Measurements from ENCODE around the gene WNK1. TPM values are rescaled to one million over a fixed set of nuclear protein-coding genes. Genes with fewer than 3 reads are reported as not detected.
"Not testable (repeated sequence)": the region's sequence is repeated elsewhere in the genome, so short reads cannot be mapped to it uniquely, and the experiment has no call there.

The WNK1 gene
- total RNA-seq, 1 donor from 2014 or later: 178 TPM

- no peak for DNase-seq (ENCODE audit: low spot score in 2 of 2)
- no peak overlapping the region for H3K27ac ChIP-seq
- no peak overlapping the region for H3K4me3 ChIP-seq
- no peaks in the 10 kb centered on the region for H3K9me3 ChIP-seq
- no peaks in the 10 kb centered on the region for H3K27me3 ChIP-seq
- TF ChIP-seq CTCF (IDR thresholded peaks at IDR 0.05): no peak
- H3K36me3 ChIP-seq: no peaks in the 10 kb centered on the region
- intact Hi-C loops (cut with DNase I): no loop called here
- peaks cover 3 to 23% of the 10 kb centered on the region in 2 donors for H3K4me1 ChIP-seq
Measured at GRCh38 chr12:788288-788687, 35.9 kb downstream of the WNK1 start.

DNA sequence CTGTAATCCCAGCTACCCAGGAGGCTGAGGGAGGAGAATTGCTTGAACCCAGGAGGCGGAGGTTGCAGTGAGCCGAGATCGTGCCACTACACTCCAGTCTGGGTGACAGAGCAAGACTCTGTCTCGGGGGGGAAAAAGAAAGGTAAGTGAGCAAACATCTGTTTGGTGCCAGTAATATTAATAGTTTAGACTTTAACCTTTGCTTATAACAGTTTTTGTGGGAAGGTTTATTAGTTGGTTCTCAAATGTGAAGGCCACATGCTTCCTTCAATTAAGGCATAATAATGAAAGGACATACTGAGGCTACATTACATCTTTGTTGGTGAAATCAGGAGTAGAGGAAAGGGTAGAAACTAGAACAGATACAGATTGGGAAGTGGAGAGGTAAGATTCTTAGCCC lies 36.4 kb downstream of the WNK1 start:
- H3K27me3 ChIP-seq; DNase-seq (ENCODE audit: low spot score in 2 of 2); intact Hi-C loops (cut with DNase I); H3K36me3 ChIP-seq; H3K27ac ChIP-seq; H3K9me3 ChIP-seq; H3K4me3 ChIP-seq: not testable (repeated sequence)
- peaks cover 3 to 23% of the 10 kb centered on the region in 2 donors for H3K4me1 ChIP-seq

DNA sequence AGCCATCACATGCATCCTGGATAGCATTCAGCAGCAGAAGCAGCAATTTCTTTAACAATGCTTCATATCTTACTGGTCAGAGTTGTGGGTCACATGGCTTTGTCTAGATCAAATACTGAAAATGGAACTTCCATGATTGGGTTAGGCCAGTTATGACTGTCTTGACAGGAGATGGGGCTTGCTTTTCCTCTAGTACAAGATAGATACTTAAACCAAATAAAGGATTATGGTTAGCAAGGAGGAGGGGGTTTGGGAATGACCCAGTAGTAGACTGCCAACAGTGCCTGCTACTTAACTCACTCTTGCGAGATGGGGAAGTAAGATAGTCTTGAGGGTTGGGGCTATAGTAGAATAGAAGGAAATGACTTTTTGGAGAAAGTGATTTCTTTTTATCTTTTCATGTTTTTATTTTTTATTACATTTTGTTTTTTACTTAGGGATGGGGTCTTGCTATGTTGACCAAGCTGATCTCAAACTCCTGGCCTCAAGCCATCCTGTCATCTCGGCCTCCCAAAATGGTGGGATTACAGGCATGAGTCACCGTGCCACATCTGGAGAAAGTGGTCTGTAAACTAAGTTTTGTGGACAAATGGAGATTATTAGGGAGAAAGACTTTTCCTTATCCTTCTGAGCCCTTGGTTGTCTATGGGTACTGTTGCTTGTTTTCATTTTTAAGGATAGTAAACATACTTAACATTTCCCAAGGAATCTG lies 37.6 kb downstream of the WNK1 start:
- Histone ChIP-seq H3K27me3 (no peaks in the 10 kb centered on the region), H3K4me1 (peaks cover 3 to 21% of the 10 kb centered on the region in 2 donors), H3K27ac (no peak overlapping the region), H3K9me3 (no peaks in the 10 kb centered on the region), H3K36me3 (no peaks in the 10 kb centered on the region), H3K4me3 (no peak overlapping the region)
- TF ChIP-seq CTCF (IDR thresholded peaks at IDR 0.05): no peak
- DNase-seq (ENCODE audit: low spot score in 2 of 2): no peak
- intact Hi-C loops (cut with DNase I): no loop called here

GRCh38 chr12:790608-791007 lies 38.2 kb downstream of the WNK1 start:
- no peaks in the 10 kb centered on the region for H3K27me3 ChIP-seq
- no peaks in the 10 kb centered on the region for H3K9me3 ChIP-seq
- DNase-seq (ENCODE audit: low spot score in 2 of 2): no peak
- H3K27ac ChIP-seq: no peak overlapping the region
- no peak overlapping the region for H3K4me3 ChIP-seq
- intact Hi-C loops (cut with DNase I): no loop called here
- H3K4me1 ChIP-seq: peaks cover 3 to 24% of the 10 kb centered on the region in 2 donors
- TF ChIP-seq CTCF (IDR thresholded peaks at IDR 0.05): no peak
- H3K36me3 ChIP-seq: no peaks in the 10 kb centered on the region

- no peak for TF ChIP-seq CTCF (IDR thresholded peaks at IDR 0.05)
- no peaks in the 10 kb centered on the region for H3K27me3 ChIP-seq
- DNase-seq (ENCODE audit: low spot score in 2 of 2): no peak
- H3K27ac ChIP-seq: no peak overlapping the region
- peaks cover 3 to 27% of the 10 kb centered on the region in 2 donors for H3K4me1 ChIP-seq
- H3K9me3 ChIP-seq: no peaks in the 10 kb centered on the region
- no peak overlapping the region for H3K4me3 ChIP-seq
- H3K36me3 ChIP-seq: no peaks in the 10 kb centered on the region
- intact Hi-C loops (cut with DNase I): no loop called here
Measured at GRCh38 chr12:793037-793436, 40.7 kb downstream of the WNK1 start.

DNA sequence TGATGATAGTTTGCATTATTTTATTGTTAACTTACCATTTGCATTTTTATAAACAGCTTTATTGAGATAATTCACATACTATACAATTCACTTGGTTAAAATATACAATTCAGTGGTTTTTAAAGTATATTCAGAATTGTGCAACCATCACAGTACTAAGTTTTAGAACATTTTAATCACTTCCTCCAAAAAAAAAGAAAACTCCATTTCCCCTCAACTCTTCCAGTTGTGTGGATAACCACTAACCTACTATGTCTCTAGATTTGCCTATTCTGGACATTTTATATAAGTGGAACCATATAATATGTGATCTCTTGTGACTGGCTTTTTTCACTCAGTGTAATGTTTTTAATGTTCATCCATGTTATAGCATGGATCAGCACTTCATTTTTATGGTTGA lies 41.3 kb downstream of the WNK1 start:
- H3K27me3 ChIP-seq: no peaks in the 10 kb centered on the region
- intact Hi-C loops (cut with DNase I): no loop called here
- H3K4me3 ChIP-seq: no peak overlapping the region
- H3K9me3 ChIP-seq: no peaks in the 10 kb centered on the region
- TF ChIP-seq CTCF (IDR thresholded peaks at IDR 0.05): no peak
- DNase-seq (ENCODE audit: low spot score in 2 of 2): no peak
- no peak overlapping the region for H3K27ac ChIP-seq
- H3K4me1 ChIP-seq: peaks cover 3 to 23% of the 10 kb centered on the region in 2 donors
- H3K36me3 ChIP-seq: no peaks in the 10 kb centered on the region
